ENCODE measurements around the gene TMEM51.

TMEM51 gene

GRCh38 chr1:15198684-15199083 is 45.1 kb downstream of the TMEM51 start:
- DNase-seq (ENCODE audit: low read depth), result no peak
- TF ChIP-seq CTCF (IDR thresholded peaks at IDR 0.05; ENCODE audit: low read depth, low read length) (no peak), POLR2A (IDR thresholded peaks at IDR 0.05; ENCODE audit: extremely low read depth, insufficient read length) (no peak), MYC (IDR thresholded peaks at IDR 0.05; ENCODE audit: low read depth, low read length) (no peak)
- TF ChIP-seq, protein P1, sequence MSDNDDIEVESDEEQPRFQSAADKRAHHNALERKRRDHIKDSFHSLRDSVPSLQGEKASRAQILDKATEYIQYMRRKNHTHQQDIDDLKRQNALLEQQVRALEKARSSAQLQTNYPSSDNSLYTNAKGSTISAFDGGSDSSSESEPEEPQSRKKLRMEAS (IDR thresholded peaks at IDR 0.05; ENCODE audit: low read depth, low read length), result no peak
- no peak overlapping the region for H3K4me3 ChIP-seq (ENCODE audit: low read depth, low read length)

DNA sequence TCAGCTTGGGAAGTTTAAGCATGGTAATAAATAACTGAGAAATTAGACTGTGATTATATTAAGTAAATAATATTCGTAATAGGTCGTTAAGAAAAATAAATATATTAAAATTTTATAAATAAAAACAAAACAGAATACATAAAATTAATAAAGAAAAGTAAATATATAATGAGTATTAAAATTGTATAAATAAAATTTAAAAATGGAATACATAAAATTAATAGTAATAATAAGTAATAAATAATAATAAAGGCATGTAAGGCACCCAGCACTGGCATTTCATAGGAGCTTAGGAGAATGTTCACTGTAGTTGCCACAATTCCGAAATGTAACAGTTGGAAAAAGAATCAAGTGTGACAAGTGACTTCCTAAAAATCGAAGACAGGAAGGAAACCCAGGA is 47.7 kb downstream of the TMEM51 start:
- no peak for TF ChIP-seq MYC (IDR thresholded peaks at IDR 0.05; ENCODE audit: low read depth, low read length)
- TF ChIP-seq POLR2A (IDR thresholded peaks at IDR 0.05; ENCODE audit: extremely low read depth, insufficient read length), result no peak
- TF ChIP-seq, protein P1 (IDR thresholded peaks at IDR 0.05; ENCODE audit: low read depth, low read length), result no peak
- TF ChIP-seq CTCF (IDR thresholded peaks at IDR 0.05; ENCODE audit: low read depth, low read length), result no peak
- no peak overlapping the region for H3K4me3 ChIP-seq (ENCODE audit: low read depth, low read length)
- no peak for DNase-seq (ENCODE audit: low read depth)

GRCh38 chr1:15201849-15202551 is 48.5 kb downstream of the TMEM51 start:
- TF ChIP-seq MYC (IDR thresholded peaks at IDR 0.05; ENCODE audit: low read depth, low read length) (no peak), CTCF (IDR thresholded peaks at IDR 0.05; ENCODE audit: low read depth, low read length) (no peak), POLR2A (IDR thresholded peaks at IDR 0.05; ENCODE audit: extremely low read depth, insufficient read length) (no peak)
- TF ChIP-seq, protein P1 (IDR thresholded peaks at IDR 0.05; ENCODE audit: low read depth, low read length), result no peak
- DNase-seq (ENCODE audit: low read depth), result no peak
- H3K4me3 ChIP-seq (ENCODE audit: low read depth, low read length), result no peak overlapping the region

GRCh38 chr1:15204931-15205330 is 51.4 kb downstream of the TMEM51 start:
- DNase-seq (ENCODE audit: low read depth), result no peak
- no peak overlapping the region for H3K4me3 ChIP-seq (ENCODE audit: low read depth, low read length)
- TF ChIP-seq MYC (IDR thresholded peaks at IDR 0.05; ENCODE audit: low read depth, low read length), result no peak
- no peak for TF ChIP-seq POLR2A (IDR thresholded peaks at IDR 0.05; ENCODE audit: extremely low read depth, insufficient read length)
- no peak for TF ChIP-seq CTCF (IDR thresholded peaks at IDR 0.05; ENCODE audit: low read depth, low read length)
- TF ChIP-seq, protein P1 (IDR thresholded peaks at IDR 0.05; ENCODE audit: low read depth, low read length), result no peak

GRCh38 chr1:15205586-15206346 is 52.2 kb downstream of the TMEM51 start:
- H3K4me3 ChIP-seq (ENCODE audit: low read depth, low read length), result no peak overlapping the region
- DNase-seq (ENCODE audit: low read depth), result no peak
- TF ChIP-seq POLR2A (IDR thresholded peaks at IDR 0.05; ENCODE audit: extremely low read depth, insufficient read length) (no peak), MYC (IDR thresholded peaks at IDR 0.05; ENCODE audit: low read depth, low read length) (no peak), CTCF (IDR thresholded peaks at IDR 0.05; ENCODE audit: low read depth, low read length) (no peak)
- TF ChIP-seq, protein P1 (IDR thresholded peaks at IDR 0.05; ENCODE audit: low read depth, low read length), result no peak
